ENCODE data around the gene MTMR1.
A peak's percentile ranks its signal among the peaks of the same experiment; 100 is the strongest.

MTMR1 gene

DNA sequence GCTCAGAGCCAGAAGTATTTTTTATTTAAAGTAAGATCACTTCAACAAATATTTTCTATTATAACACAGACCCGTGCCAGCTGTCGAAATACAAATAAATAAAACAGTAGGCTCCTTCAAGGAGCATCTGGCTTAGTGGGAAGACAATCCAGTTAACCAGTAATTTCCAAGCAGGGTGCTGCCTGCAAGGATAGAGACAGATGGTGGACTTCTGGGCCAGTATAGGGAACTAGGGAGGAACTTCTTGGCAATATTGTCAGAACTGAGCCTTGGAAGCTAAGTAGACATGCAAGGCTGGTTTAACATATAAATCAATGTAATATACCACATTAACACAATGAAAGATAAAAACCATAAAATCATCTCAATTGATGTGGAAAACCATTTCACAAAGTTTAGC lies 17.0 kb upstream of the MTMR1 start:
- TF ChIP-seq, protein P1, sequence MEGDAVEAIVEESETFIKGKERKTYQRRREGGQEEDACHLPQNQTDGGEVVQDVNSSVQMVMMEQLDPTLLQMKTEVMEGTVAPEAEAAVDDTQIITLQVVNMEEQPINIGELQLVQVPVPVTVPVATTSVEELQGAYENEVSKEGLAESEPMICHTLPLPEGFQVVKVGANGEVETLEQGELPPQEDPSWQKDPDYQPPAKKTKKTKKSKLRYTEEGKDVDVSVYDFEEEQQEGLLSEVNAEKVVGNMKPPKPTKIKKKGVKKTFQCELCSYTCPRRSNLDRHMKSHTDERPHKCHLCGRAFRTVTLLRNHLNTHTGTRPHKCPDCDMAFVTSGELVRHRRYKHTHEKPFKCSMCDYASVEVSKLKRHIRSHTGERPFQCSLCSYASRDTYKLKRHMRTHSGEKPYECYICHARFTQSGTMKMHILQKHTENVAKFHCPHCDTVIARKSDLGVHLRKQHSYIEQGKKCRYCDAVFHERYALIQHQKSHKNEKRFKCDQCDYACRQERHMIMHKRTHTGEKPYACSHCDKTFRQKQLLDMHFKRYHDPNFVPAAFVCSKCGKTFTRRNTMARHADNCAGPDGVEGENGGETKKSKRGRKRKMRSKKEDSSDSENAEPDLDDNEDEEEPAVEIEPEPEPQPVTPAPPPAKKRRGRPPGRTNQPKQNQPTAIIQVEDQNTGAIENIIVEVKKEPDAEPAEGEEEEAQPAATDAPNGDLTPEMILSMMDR (IDR thresholded peaks at IDR 0.05) = no peak
- Histone ChIP-seq H3K27ac (no peak overlapping the region), H3K36me3 (peaks cover 23% of the 10 kb centered on the region), H3K27me3 (no peaks in the 10 kb centered on the region), H3K9me3 (no peaks in the 10 kb centered on the region), H3K4me1 (ENCODE audit: control insufficient read depth in 1 of 2, insufficient read depth in 1 of 2, low read depth in 1 of 2, low read length in 1 of 2) (no peaks in the 10 kb centered on the region), H3K4me3 (ENCODE audit: low read depth in 1 of 2, low read length in 1 of 2) (no peak overlapping the region)

GRCh38 chrX:150680974-150681373 lies 12.2 kb upstream of the MTMR1 start:
- Histone ChIP-seq H3K36me3 (no peaks in the 10 kb centered on the region), H3K4me3 (ENCODE audit: low read depth in 1 of 2, low read length in 1 of 2) (no peak overlapping the region), H3K27me3 (no peaks in the 10 kb centered on the region), H3K9me3 (no peaks in the 10 kb centered on the region), H3K27ac (no peak overlapping the region), H3K4me1 (ENCODE audit: control insufficient read depth in 1 of 2, insufficient read depth in 1 of 2, low read depth in 1 of 2, low read length in 1 of 2) (no peaks in the 10 kb centered on the region)
- TF ChIP-seq, protein P1 (IDR thresholded peaks at IDR 0.05) = no peak

- Histone ChIP-seq H3K27me3 (no peaks in the 10 kb centered on the region), H3K36me3 (no peaks in the 10 kb centered on the region), H3K9me3 (no peaks in the 10 kb centered on the region), H3K4me1 (ENCODE audit: control insufficient read depth in 1 of 2, insufficient read depth in 1 of 2, low read depth in 1 of 2, low read length in 1 of 2) (no peaks in the 10 kb centered on the region), H3K4me3 (ENCODE audit: low read depth in 1 of 2, low read length in 1 of 2) (no peak overlapping the region), H3K27ac (no peak overlapping the region)
- TF ChIP-seq, protein P1 (IDR thresholded peaks at IDR 0.05) = no peak
Observed at GRCh38 chrX:150683112-150683511, 10.1 kb upstream of the MTMR1 start.

- TF ChIP-seq, protein P1 (IDR thresholded peaks at IDR 0.05) = peak; percentile 58
- H3K27me3 ChIP-seq = no peaks in the 10 kb centered on the region
- no peaks in the 10 kb centered on the region for H3K9me3 ChIP-seq
- no peak overlapping the region for H3K4me3 ChIP-seq (ENCODE audit: low read depth in 1 of 2, low read length in 1 of 2)
- no peaks in the 10 kb centered on the region for H3K36me3 ChIP-seq
- H3K4me1 ChIP-seq (ENCODE audit: control insufficient read depth in 1 of 2, insufficient read depth in 1 of 2, low read depth in 1 of 2, low read length in 1 of 2) = no peaks in the 10 kb centered on the region
- no peak overlapping the region for H3K27ac ChIP-seq
Observed at GRCh38 chrX:150683536-150684146, 9.6 kb upstream of the MTMR1 start.

DNA sequence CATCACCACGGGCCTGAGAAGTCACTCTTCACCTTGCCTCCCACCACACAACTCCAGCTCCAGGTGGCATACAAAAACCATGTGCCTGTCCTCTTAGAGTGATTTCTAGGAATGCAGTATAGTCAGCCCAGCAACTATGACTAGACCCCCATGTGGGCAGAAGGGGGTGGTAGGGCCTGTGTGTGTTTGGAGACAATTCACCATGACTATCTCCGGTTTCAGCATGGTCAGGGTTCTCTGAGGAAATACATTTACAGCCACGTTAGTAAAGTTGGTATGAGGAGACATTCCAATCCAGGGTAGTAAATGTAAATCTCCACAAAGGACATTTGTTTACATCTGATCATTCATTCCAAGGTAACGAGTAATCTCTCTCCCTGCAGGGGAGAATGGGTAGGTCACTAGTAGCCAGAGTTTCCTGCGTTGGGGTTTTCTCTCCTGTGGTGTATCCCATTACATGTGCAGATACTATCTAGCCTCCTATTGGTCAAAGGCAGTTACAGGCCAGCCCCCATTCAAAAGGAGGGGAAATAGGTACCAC lies 4.2 kb upstream of the MTMR1 start:
- no peak overlapping the region for H3K27ac ChIP-seq
- H3K36me3 ChIP-seq = no peaks in the 10 kb centered on the region
- H3K27me3 ChIP-seq = no peaks in the 10 kb centered on the region
- H3K9me3 ChIP-seq = no peaks in the 10 kb centered on the region
- TF ChIP-seq, protein P1 (IDR thresholded peaks at IDR 0.05) = no peak
- no peak overlapping the region for H3K4me3 ChIP-seq (ENCODE audit: low read depth in 1 of 2, low read length in 1 of 2)
- H3K4me1 ChIP-seq (ENCODE audit: control insufficient read depth in 1 of 2, insufficient read depth in 1 of 2, low read depth in 1 of 2, low read length in 1 of 2) = peaks cover 3 to 6% of the 10 kb centered on the region in 2 experiments
